H9 (cell line): Measurements from ENCODE around the gene MPC1L. TPM values are rescaled to one million over a fixed set of nuclear protein-coding genes. Genes with fewer than 3 reads are reported as not detected.

Experiments used
- DNase-seq: peaks from one replicate; pipeline ENCODE4 v3.0.0-alpha.2; 2017
- H2AFZ ChIP-seq: one replicate; pipeline ENCODE4 v1.6.1; 2013; ENCODE audit warnings: mild to moderate bottlenecking, low read length, control low read depth, moderate library complexity
- H2AK5ac ChIP-seq: 2 replicates; pipeline ENCODE4 v1.6.1; 2013; ENCODE audit warnings: low read length, control low read depth, mixed read lengths; ENCODE audit not compliant: insufficient read length
- H2BK120ac ChIP-seq: one replicate; pipeline ENCODE4 v1.6.1; 2013; ENCODE audit warnings: low read depth, mild to moderate bottlenecking, low read length, control low read depth, inconsistent platforms; ENCODE audit not compliant: poor library complexity, severe bottlenecking
- H2BK12ac ChIP-seq: 2 replicates; pipeline ENCODE4 v1.6.1; 2013; ENCODE audit warnings: low read length, control low read depth, mixed read lengths, low read depth; ENCODE audit not compliant: insufficient read length
- H2BK15ac ChIP-seq: 2 replicates; pipeline ENCODE4 v1.6.1; 2013; ENCODE audit warnings: low read depth, low read length, control low read depth
- H2BK20ac ChIP-seq: one replicate; pipeline ENCODE4 v1.6.1; 2013; ENCODE audit warnings: low read depth, mild to moderate bottlenecking, low read length, control low read depth, inconsistent platforms; ENCODE audit not compliant: poor library complexity, severe bottlenecking
- H2BK5ac ChIP-seq: 2 replicates; pipeline ENCODE4 v1.6.1; 2013; ENCODE audit warnings: low read length, control low read depth, mixed read lengths; ENCODE audit not compliant: insufficient read length
- H3K14ac ChIP-seq: 2 replicates; pipeline ENCODE4 v1.6.1; 2013; ENCODE audit warnings: low read length, control low read depth; ENCODE audit not compliant: insufficient read depth
- H3K18ac ChIP-seq: 2 replicates; pipeline ENCODE4 v1.6.1; 2013; ENCODE audit warnings: low read depth, mild to moderate bottlenecking, mixed read lengths, low read length, control low read depth; ENCODE audit not compliant: insufficient read length
- H3K23ac ChIP-seq: 2 replicates; pipeline ENCODE4 v1.6.1; 2013; ENCODE audit warnings: low read length, control low read depth, mixed read lengths, low read depth; ENCODE audit not compliant: insufficient read length
- H3K23me2 ChIP-seq: 2 replicates; pipeline ENCODE4 v1.6.1; 2013; ENCODE audit warnings: low read depth, mild to moderate bottlenecking, mixed read lengths, low read length, control low read depth; ENCODE audit not compliant: insufficient read length, poor library complexity, severe bottlenecking
- H3K27ac ChIP-seq: 2 replicates; pipeline ENCODE4 v1.5.1; 2013; ENCODE audit warnings: low read length, control low read depth, mixed read lengths, low read depth; ENCODE audit not compliant: insufficient read length
- H3K27me3 ChIP-seq: 2 replicates; pipeline ENCODE4 v1.6.1; 2013; ENCODE audit warnings: low read length, control low read depth, inconsistent platforms; ENCODE audit not compliant: insufficient read depth
- H3K4ac ChIP-seq: 2 replicates; pipeline ENCODE4 v1.6.1; 2013; ENCODE audit warnings: low read depth, mild to moderate bottlenecking, control low read depth, inconsistent platforms, low read length, moderate library complexity
- H3K4me1 ChIP-seq: 2 replicates; pipeline ENCODE4 v1.6.1; 2013; ENCODE audit warnings: low read length, control low read depth, inconsistent platforms; ENCODE audit not compliant: insufficient read depth
- H3K4me2 ChIP-seq: 2 replicates; pipeline ENCODE4 v1.6.1; 2013; ENCODE audit warnings: low read length, control low read depth, mixed read lengths; ENCODE audit not compliant: insufficient read length, insufficient read depth
- H3K56ac ChIP-seq: 2 replicates; pipeline ENCODE4 v1.6.1; 2013; ENCODE audit warnings: low read depth, mild to moderate bottlenecking, mixed read lengths, low read length, control low read depth; ENCODE audit not compliant: insufficient read length
- H3K79me1 ChIP-seq: 2 replicates; pipeline ENCODE4 v1.6.1; 2013; ENCODE audit warnings: low read depth, mild to moderate bottlenecking, moderate library complexity, low read length, control low read depth, inconsistent platforms; ENCODE audit not compliant: insufficient read depth, poor library complexity, severe bottlenecking
- H3K79me2 ChIP-seq: 2 replicates; pipeline ENCODE4 v1.6.1; 2013; ENCODE audit warnings: low read length, control low read depth, inconsistent platforms; ENCODE audit not compliant: insufficient read depth
- H3K9ac ChIP-seq: 2 replicates; pipeline ENCODE4 v1.6.1; 2013; ENCODE audit warnings: low read length, control low read depth, mixed read lengths; ENCODE audit not compliant: insufficient read length; ENCODE audit errors: extremely low read depth
- H3K9me3 ChIP-seq: one replicate; pipeline ENCODE4 v1.6.1; 2013; ENCODE audit warnings: low read depth, low read length, inconsistent platforms; ENCODE audit not compliant: control insufficient read depth
- H3T11ph ChIP-seq: one replicate; pipeline ENCODE4 v1.6.1; 2013; ENCODE audit warnings: mild to moderate bottlenecking, low read length, control low read depth, inconsistent platforms
- H4K20me1 ChIP-seq: one replicate; pipeline ENCODE4 v1.6.1; 2013; ENCODE audit not compliant: control insufficient read depth, insufficient read length, insufficient read depth
- H4K5ac ChIP-seq: 2 replicates; pipeline ENCODE4 v1.6.1; 2013; ENCODE audit warnings: low read depth, mild to moderate bottlenecking, mixed read lengths, low read length, control low read depth; ENCODE audit not compliant: insufficient read length
- H4K8ac ChIP-seq: replicated peaks from 2 replicates; pipeline ENCODE4 v1.6.1; 2013; ENCODE audit warnings: low read length, control low read depth, mixed read lengths, low read depth; ENCODE audit not compliant: insufficient read length
- H4K91ac ChIP-seq: 2 replicates; pipeline ENCODE4 v1.6.1; 2013; ENCODE audit warnings: low read depth, mild to moderate bottlenecking, moderate library complexity, mixed read lengths, low read length, control low read depth; ENCODE audit not compliant: insufficient read length
- H3K27ac Mint-ChIP-seq, 3 experiments: 2 replicates in 2 of 3; 3 replicates in 1 of 3; pipeline ENCODE4 v1.8.0; 2020 to 2021; ENCODE audit warnings: mixed read lengths in 3 of 3, mild to moderate bottlenecking in 1 of 3, moderate library complexity in 1 of 3
- H3K27me3 Mint-ChIP-seq: 2 replicates; pipeline ENCODE4 v1.8.0; 2021; ENCODE audit warnings: low read depth, mild to moderate bottlenecking, moderate library complexity, mixed read lengths
- H3K36me3 Mint-ChIP-seq, 3 experiments: 2 replicates in 2 of 3; 3 replicates in 1 of 3; pipeline ENCODE4 v1.8.0; 2020 to 2021; ENCODE audit warnings: low read depth in 3 of 3, mixed read lengths in 3 of 3; ENCODE audit not compliant: insufficient read depth in 1 of 3
- H3K4me1 Mint-ChIP-seq, 2 experiments: 2 replicates each; pipeline ENCODE4 v1.8.0; 2020; ENCODE audit warnings: mixed read lengths in 2 of 2
- H3K4me3 Mint-ChIP-seq, 2 experiments: 2 replicates in 1 of 2; 3 replicates in 1 of 2; pipeline ENCODE4 v1.8.0; 2020 to 2021; ENCODE audit warnings: mild to moderate bottlenecking in 2 of 2, mixed read lengths in 2 of 2, moderate library complexity in 1 of 2
- H3K9me3 Mint-ChIP-seq, 2 experiments: 2 replicates in 1 of 2; 3 replicates in 1 of 2; pipeline ENCODE4 v1.8.0; 2020; ENCODE audit warnings: mild to moderate bottlenecking in 2 of 2, mixed read lengths in 2 of 2, moderate library complexity in 1 of 2
- CTCF ChIP-seq: fragments of 200-600 bp; sonication (generic); conservative IDR thresholded peaks from 3 replicates; pipeline ENCODE4 v1.8.0; 2021; ENCODE audit warnings: antibody characterized with exemption, mild to moderate bottlenecking
- WGBS: extraction: QIAGEN DNeasy Blood & Tissue Kit; methylation state at CpG from one replicate; pipeline ENCODE4 v1.1.7; 2013; ENCODE audit warnings: missing lambda C conversion rate, low lambda C conversion rate, mixed read lengths; ENCODE audit not compliant: insufficient read length; ENCODE audit errors: extremely low coverage; 5-methylcytosine and 5-hydroxymethylcytosine counted together
- total RNA-seq: library from RNA; stranded (reverse); gene quantifications from 2 replicates; pipeline ENCODE4 v1.2.1, GENCODE V29; 2021

Gene MPC1L
- total RNA-seq, 1 experiment from 2014 or later, result not detected

GRCh38 chrX:40632199-40632598, 9.0 kb downstream of the MPC1L start:
- Histone ChIP-seq H4K8ac (no peak overlapping the region), H3K23ac (no peak overlapping the region), H3K9me3 (no peaks in the 10 kb centered on the region), H2BK120ac (no peak overlapping the region), H3K27ac (no peak overlapping the region), H3K14ac (no peak overlapping the region), H3K4me2 (no peak overlapping the region), H3K27me3 (no peaks in the 10 kb centered on the region), H4K20me1 (no peaks in the 10 kb centered on the region), H2BK5ac (no peak overlapping the region), H3K56ac (no peak overlapping the region), H3K23me2 (no peaks in the 10 kb centered on the region), H4K5ac (no peak overlapping the region), H3K9ac (no peak overlapping the region), H4K91ac (no peak overlapping the region), H2AK5ac (no peak overlapping the region), H2AFZ (no peak overlapping the region), H2BK12ac (no peak overlapping the region), H3T11ph (no peak overlapping the region), H2BK20ac (no peak overlapping the region), H3K79me1 (no peaks in the 10 kb centered on the region), H3K79me2 (no peaks in the 10 kb centered on the region), H3K4me1 (no peaks in the 10 kb centered on the region), H2BK15ac (no peak overlapping the region), H3K18ac (no peak overlapping the region), H3K4ac (no peak overlapping the region)
- no peak for DNase-seq
- WGBS, result no CpG with 5 or more reads among the region's 4 CpGs
- Mint-ChIP-seq H3K36me3 (peaks cover 20 to 67% (median 63%) of the 10 kb centered on the region in 3 experiments; a peak in 6 of 7 replicates), H3K27me3 (peaks cover 2% of the 10 kb centered on the region; the same call in 1 of the 2 replicates), H3K4me3 (no peak overlapping the region), H3K9me3 (peaks cover 56 to 61% of the 10 kb centered on the region in 2 experiments), H3K4me1 (no peaks in the 10 kb centered on the region), H3K27ac (no peak overlapping the region)
- TF ChIP-seq CTCF, result no peak
